Measurements from ENCODE around the gene SLC27A5. TPM values are rescaled to one million over a fixed set of nuclear protein-coding genes. Genes with fewer than 3 reads are reported as not detected.

Gene SLC27A5
- total RNA-seq, 1 experiment from 2014 or later = 8.4 TPM

DNA sequence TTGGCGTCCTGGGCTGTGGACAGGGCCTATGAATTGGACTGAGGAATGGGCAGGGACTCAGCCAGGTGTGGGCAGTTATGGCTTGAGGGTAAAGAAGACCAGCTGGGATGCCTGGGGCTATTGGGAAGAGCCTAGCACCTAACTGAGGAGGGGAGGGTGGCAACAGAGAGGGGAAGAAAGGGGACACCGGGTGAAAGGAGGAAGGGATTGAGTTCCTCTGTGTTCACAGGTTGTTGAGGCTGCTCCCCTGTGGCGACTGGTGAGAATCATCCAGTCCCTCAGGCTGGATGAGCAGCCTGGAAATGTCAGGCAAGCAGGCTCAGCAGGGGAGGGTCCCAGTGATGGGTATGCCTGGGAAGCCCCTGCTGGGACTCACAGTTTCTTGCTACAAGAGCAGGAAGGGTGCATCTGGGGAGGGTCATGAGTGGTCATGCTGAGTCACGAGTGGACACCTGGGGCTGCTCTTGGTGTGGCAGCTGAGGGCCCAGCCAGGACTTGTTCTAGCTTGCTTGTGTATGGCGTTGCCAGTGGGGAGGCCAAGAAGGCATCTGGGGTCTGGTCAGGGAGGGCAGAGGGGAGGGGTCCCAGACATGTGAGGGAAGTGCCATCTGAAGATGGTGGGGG lies 43.5 kb downstream of the SLC27A5 start:
- H3K9me2 ChIP-seq (ENCODE audit: insufficient read depth) = no peaks in the 10 kb centered on the region
- H3K36me3 ChIP-seq (ENCODE audit: low read depth) = no peaks in the 10 kb centered on the region
- no TSS peak for BruUV-seq (replicated peaks)
- no peak for DNase-seq
- CTCF ChIA-PET = no interaction called here
- no peak overlapping the region for H2AFZ ChIP-seq
- intact Hi-C loops (cut with micrococcal nuclease; ENCODE audit: unreplicated experiment) = loop anchor here (5.0 kb wide), 1 partner anchor 106 kb away; the partner anchor contains the start of gene ZNF497
- TF ChIP-seq, protein P1, sequence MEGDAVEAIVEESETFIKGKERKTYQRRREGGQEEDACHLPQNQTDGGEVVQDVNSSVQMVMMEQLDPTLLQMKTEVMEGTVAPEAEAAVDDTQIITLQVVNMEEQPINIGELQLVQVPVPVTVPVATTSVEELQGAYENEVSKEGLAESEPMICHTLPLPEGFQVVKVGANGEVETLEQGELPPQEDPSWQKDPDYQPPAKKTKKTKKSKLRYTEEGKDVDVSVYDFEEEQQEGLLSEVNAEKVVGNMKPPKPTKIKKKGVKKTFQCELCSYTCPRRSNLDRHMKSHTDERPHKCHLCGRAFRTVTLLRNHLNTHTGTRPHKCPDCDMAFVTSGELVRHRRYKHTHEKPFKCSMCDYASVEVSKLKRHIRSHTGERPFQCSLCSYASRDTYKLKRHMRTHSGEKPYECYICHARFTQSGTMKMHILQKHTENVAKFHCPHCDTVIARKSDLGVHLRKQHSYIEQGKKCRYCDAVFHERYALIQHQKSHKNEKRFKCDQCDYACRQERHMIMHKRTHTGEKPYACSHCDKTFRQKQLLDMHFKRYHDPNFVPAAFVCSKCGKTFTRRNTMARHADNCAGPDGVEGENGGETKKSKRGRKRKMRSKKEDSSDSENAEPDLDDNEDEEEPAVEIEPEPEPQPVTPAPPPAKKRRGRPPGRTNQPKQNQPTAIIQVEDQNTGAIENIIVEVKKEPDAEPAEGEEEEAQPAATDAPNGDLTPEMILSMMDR (conservative IDR thresholded peaks at IDR 0.05) = no peak
- no peak for TF ChIP-seq EZH2 (IDR thresholded peaks at IDR 0.05; ENCODE audit: low read depth)
- H3K4me3 ChIP-seq = peak overlapping the region; percentile 68
- POLR2A ChIA-PET (ENCODE audit: unreplicated experiment) = interaction anchor here (1.2 kb wide), 1 partner anchor 17 kb away, joined by 10 read pairs; no protein-coding TSS in a partner anchor
- peak overlapping the region; percentile 84 for H3K4me2 ChIP-seq
- 0 out of 2 replicates have a peak, but pooled peaks cover 10% of the 10 kb centered on the region for H4K20me1 ChIP-seq (ENCODE audit: insufficient read depth)
- no peaks in the 10 kb centered on the region for H3K4me1 ChIP-seq (replicated peaks; ENCODE audit: insufficient read depth)
- no peak overlapping the region for H3K27ac ChIP-seq
- H3K27me3 ChIP-seq (ENCODE audit: insufficient read depth, low read depth) = no peaks in the 10 kb centered on the region
- peaks cover 11% of the 10 kb centered on the region; the same call in 1 of the 2 replicates for H3K79me2 ChIP-seq (ENCODE audit: low read depth)
- peaks cover 5% of the 10 kb centered on the region; the same call in 1 of the 2 replicates for H3F3A ChIP-seq (ENCODE audit: insufficient read depth, low read depth)
- H3K9me3 ChIP-seq (ENCODE audit: insufficient read depth, low read depth) = no peaks in the 10 kb centered on the region

DNA sequence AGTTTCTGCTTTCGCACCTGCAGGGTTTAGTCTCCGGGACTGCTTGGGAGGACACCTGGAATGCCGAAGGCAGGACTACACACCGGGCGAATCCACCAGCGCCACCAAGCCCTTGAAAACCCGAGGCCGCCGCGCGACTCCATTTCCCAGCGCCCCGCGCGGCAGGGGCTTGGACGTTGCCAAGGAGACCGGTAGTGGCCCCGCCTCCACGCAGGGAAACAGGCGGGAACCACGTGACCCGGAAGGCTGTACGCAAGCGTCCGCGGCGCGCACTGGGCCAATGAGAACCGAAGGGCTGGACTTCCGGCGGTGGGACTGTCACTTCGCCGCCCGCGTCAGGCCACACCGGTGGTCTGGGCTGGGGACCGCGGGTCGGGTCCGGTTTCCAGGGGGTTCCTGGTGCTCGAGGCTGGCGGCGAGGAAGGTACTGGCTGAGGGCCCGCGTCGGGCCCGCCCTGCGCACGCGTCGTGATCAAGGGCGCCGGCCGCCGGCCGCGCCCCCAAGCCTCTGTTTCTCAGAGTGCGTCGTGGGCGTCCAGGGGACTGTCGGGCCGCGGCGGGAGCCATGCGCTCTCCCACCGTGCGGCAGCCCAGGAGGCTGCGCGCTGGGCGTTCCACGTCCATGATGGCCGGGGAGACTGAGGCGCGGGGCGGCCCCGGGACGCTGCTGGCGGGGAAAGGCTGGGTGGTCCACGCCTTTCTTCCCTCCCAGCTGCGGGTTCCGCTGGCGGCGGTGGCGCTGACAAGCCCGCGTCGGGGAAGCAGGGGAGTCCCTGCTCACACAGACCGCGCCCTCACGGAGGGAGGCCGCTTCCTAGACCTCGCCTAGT lies 44.8 kb downstream of the SLC27A5 start, which contains the start of gene ZNF324:
TSS of gene ZNF324 (plus strand) at position 321 of the 830 bp plus-strand sequence. CDS start 2,106 bp downstream, outside the sequence.
- BruUV-seq (replicated peaks) = TSS peak; percentile 48
- H2AFZ ChIP-seq = peak within 1 kb of the TSS; percentile 77

More for the DNA sequence above, 44.8 kb downstream of the SLC27A5 start, which contains the start of gene ZNF324:
- CTCF ChIA-PET = no interaction called here
- Histone ChIP-seq H3K27me3 (ENCODE audit: insufficient read depth, low read depth) (no peaks in the 10 kb centered on the region), H3K79me2 (ENCODE audit: low read depth) (peaks cover 11% of the 10 kb centered on the region; the same call in 1 of the 2 replicates), H4K20me1 (ENCODE audit: insufficient read depth) (0 out of 2 replicates have a peak, but pooled peaks cover 10% of the 10 kb centered on the region), H3F3A (ENCODE audit: insufficient read depth, low read depth) (no peaks in the 10 kb centered on the region), H3K4me1 (replicated peaks; ENCODE audit: insufficient read depth) (no peaks in the 10 kb centered on the region), H3K9me3 (ENCODE audit: insufficient read depth, low read depth) (no peaks in the 10 kb centered on the region), H3K9me2 (ENCODE audit: insufficient read depth) (no peaks in the 10 kb centered on the region), H3K4me2 (peak within 1 kb of the TSS; percentile 84), H3K36me3 (ENCODE audit: low read depth) (no peaks in the 10 kb centered on the region), H3K27ac (no peak within 1 kb of the TSS), H3K4me3 (peak within 1 kb of the TSS; percentile 68)
- peak; percentile 85 to 96 for DNase-seq
- intact Hi-C loops (cut with micrococcal nuclease; ENCODE audit: unreplicated experiment) = loop anchor here (2.0 to 5.0 kb wide), 2 partner anchors 58 to 105 kb away; partner anchors contain the start of genes ZNF497 and ZNF584
- no peak for TF ChIP-seq EZH2 (IDR thresholded peaks at IDR 0.05; ENCODE audit: low read depth)
- TF ChIP-seq, protein P1 (conservative IDR thresholded peaks at IDR 0.05) = no peak
- POLR2A ChIA-PET (ENCODE audit: unreplicated experiment) = interaction anchor here (1.2 kb wide), 1 partner anchor 15 kb away, joined by 10 read pairs; no protein-coding TSS in a partner anchor

Data from PC-9 (cell line).